IMR-90 (cell line): ENCODE measurements around the gene FAM89A. TPM values are rescaled to one million over a fixed set of nuclear protein-coding genes. Genes with fewer than 3 reads are reported as not detected.

ENCODE experiments used
- ATAC-seq: fragments of 200-7000 bp; cut with Tn5 transposase; 2 replicates; pipeline ENCODE4 v1.9.1; 2020; ENCODE audit warnings: low read depth, mild to moderate bottlenecking, moderate library complexity
- BruUV-seq: library from RNA; stranded (reverse); fragments of 400-500 nt; replicated peaks from 2 replicates; lab custom pipeline; 2021; lab: Mats Ljungman, UMichigan
- CTCF ChIA-PET: fragments of 300-600 bp; formaldehyde crosslinking; extraction: SDS; loops from one replicate; lab custom pipeline; 2021; ENCODE audit warnings: antibody characterized with exemption; lab: Yijun Ruan, JAX
- POLR2A ChIA-PET: fragments of 300-600 bp; sonication (Branson Sonifier 250); formaldehyde crosslinking; loops from one replicate; lab custom pipeline; 2022; ENCODE audit warnings: antibody characterized with exemption; ENCODE audit not compliant: unreplicated experiment; lab: Charles Lee
- DNase-seq: peaks from one replicate; pipeline ENCODE4 v3.0.0; 2013
- H2AFZ ChIP-seq: replicated peaks from 2 replicates; pipeline ENCODE3; 2013; ENCODE audit warnings: low read length, mild to moderate bottlenecking; ENCODE audit not compliant: poor library complexity
- H2AK5ac ChIP-seq: 2 replicates; pipeline ENCODE4 v1.6.1; 2013; ENCODE audit warnings: low read depth, low read length, inconsistent platforms
- H2AK9ac ChIP-seq: replicated peaks from 2 replicates; pipeline ENCODE3; 2013; ENCODE audit warnings: mild to moderate bottlenecking, low read depth, low read length, moderate library complexity; ENCODE audit not compliant: poor library complexity
- H2BK120ac ChIP-seq: 2 replicates; pipeline ENCODE4 v1.6.1; 2013; ENCODE audit warnings: low read depth, low read length, inconsistent platforms
- H2BK15ac ChIP-seq: 3 replicates; pipeline ENCODE4 v1.6.1; 2013; ENCODE audit warnings: low read depth, low read length, inconsistent platforms
- H2BK20ac ChIP-seq: 2 replicates; pipeline ENCODE4 v1.6.1; 2013; ENCODE audit warnings: low read depth, mild to moderate bottlenecking, inconsistent platforms, low read length, moderate library complexity
- H2BK5ac ChIP-seq: 2 replicates; pipeline ENCODE4 v1.6.1; 2013; ENCODE audit warnings: mild to moderate bottlenecking, low read depth, low read length, inconsistent platforms; ENCODE audit not compliant: poor library complexity, severe bottlenecking
- H3K14ac ChIP-seq: replicated peaks from 2 replicates; pipeline ENCODE4 v1.6.1; 2013; ENCODE audit warnings: low read depth, low read length, inconsistent platforms
- H3K18ac ChIP-seq: 2 replicates; pipeline ENCODE4 v1.6.1; 2013; ENCODE audit warnings: low read depth, low read length, control low read depth
- H3K23ac ChIP-seq: 2 replicates; pipeline ENCODE4 v1.6.1; 2013; ENCODE audit warnings: low read depth, low read length, inconsistent platforms
- H3K27ac ChIP-seq: 2 replicates; pipeline ENCODE4 v1.5.1; 2013; ENCODE audit warnings: mild to moderate bottlenecking, control low read depth, low read length; ENCODE audit not compliant: insufficient read depth
- H3K27me3 ChIP-seq: 2 replicates; pipeline ENCODE4 v1.6.1; 2013; ENCODE audit warnings: low read length; ENCODE audit not compliant: control insufficient read depth, insufficient read depth
- H3K36me3 ChIP-seq: 2 replicates; pipeline ENCODE4 v1.6.1; 2013; ENCODE audit warnings: low read length, mixed read lengths; ENCODE audit not compliant: control insufficient read depth, insufficient read depth
- H3K4ac ChIP-seq: 2 replicates; pipeline ENCODE4 v1.6.1; 2013; ENCODE audit warnings: low read depth, low read length, inconsistent platforms
- H3K4me1 ChIP-seq: 2 replicates; pipeline ENCODE4 v1.6.1; 2013; ENCODE audit warnings: low read length, mixed read lengths; ENCODE audit not compliant: control insufficient read depth, insufficient read depth
- H3K4me2 ChIP-seq: 2 replicates; pipeline ENCODE4 v1.6.1; 2013; ENCODE audit warnings: low read depth, mild to moderate bottlenecking, control low read depth, low read length, moderate library complexity
- H3K4me3 ChIP-seq: 2 replicates; pipeline ENCODE4 v1.5.1; 2013; ENCODE audit warnings: low read depth, mild to moderate bottlenecking, control low read depth, low read length, moderate library complexity; ENCODE audit not compliant: insufficient read depth
- H3K56ac ChIP-seq: 2 replicates; pipeline ENCODE4 v1.6.1; 2013; ENCODE audit warnings: low read length, inconsistent platforms; ENCODE audit not compliant: insufficient read depth; ENCODE audit errors: extremely low read depth
- H3K79me1 ChIP-seq, 2 experiments: 2 replicates each; pipeline ENCODE4 v1.6.1; 2013; ENCODE audit warnings: low read length in 2 of 2, inconsistent platforms in 1 of 2, low read depth in 1 of 2
- H3K9ac ChIP-seq: 2 replicates; pipeline ENCODE4 v1.6.1; 2013; ENCODE audit warnings: low read depth, low read length, control low read depth
- H3K9me1 ChIP-seq: 2 replicates; pipeline ENCODE4 v1.6.1; 2013; ENCODE audit warnings: low read length, inconsistent platforms; ENCODE audit not compliant: insufficient read depth
- H3K9me3 ChIP-seq: 2 replicates; pipeline ENCODE4 v1.6.1; 2013; ENCODE audit warnings: low read length; ENCODE audit not compliant: control insufficient read depth, insufficient read depth
- H4K20me1 ChIP-seq: 2 replicates; pipeline ENCODE4 v1.6.1; 2013; ENCODE audit warnings: low read length, inconsistent platforms; ENCODE audit not compliant: insufficient read depth
- H4K5ac ChIP-seq: 2 replicates; pipeline ENCODE4 v1.6.1; 2013; ENCODE audit warnings: mild to moderate bottlenecking, low read depth, low read length, control low read depth
- H4K8ac ChIP-seq, 2 experiments: 2 replicates each; pipeline ENCODE4 v1.6.1; 2013; ENCODE audit warnings: low read depth in 2 of 2, low read length in 2 of 2, control low read depth in 1 of 2, inconsistent platforms in 1 of 2
- H4K91ac ChIP-seq: 2 replicates; pipeline ENCODE4 v1.6.1; 2013; ENCODE audit warnings: low read depth, low read length, inconsistent platforms; ENCODE audit not compliant: insufficient read depth
- BHLHE40 ChIP-seq: fragments of 150-350 bp; IDR thresholded peaks from 2 replicates; pipeline ENCODE4 v1.6.1; 2016; ENCODE audit warnings: mild to moderate bottlenecking, low read depth, low read length
- CEBPB ChIP-seq: IDR thresholded peaks from 2 replicates; pipeline ENCODE4 v1.6.1; 2012; ENCODE audit warnings: low read depth, low read length, improper control_type of control experiment
- CHD1 ChIP-seq: IDR thresholded peaks from 2 replicates; pipeline ENCODE4 v1.6.1; 2012; ENCODE audit warnings: low read depth, low read length, improper control_type of control experiment
- ELK1 ChIP-seq: fragments of 150-350 bp; IDR thresholded peaks from 2 replicates; pipeline ENCODE4 v1.6.1; 2016; ENCODE audit warnings: low read depth, mild to moderate bottlenecking, low read length, moderate library complexity, borderline replicate concordance
- FOS ChIP-seq: fragments of 150-350 bp; IDR thresholded peaks from 2 replicates; pipeline ENCODE4 v1.6.1; 2016; ENCODE audit warnings: low read depth, low read length
- MAZ ChIP-seq: IDR thresholded peaks from 2 replicates; pipeline ENCODE4 v1.6.1; 2012; ENCODE audit warnings: low read depth, mild to moderate bottlenecking, low read length, improper control_type of control experiment, moderate library complexity, borderline replicate concordance
- MXI1 ChIP-seq: IDR thresholded peaks from 2 replicates; pipeline ENCODE4 v1.6.1; 2012; ENCODE audit warnings: low read depth, mild to moderate bottlenecking, low read length, moderate library complexity, borderline replicate concordance
- NFE2L2 ChIP-seq: fragments of 150-350 bp; IDR thresholded peaks from 2 replicates; pipeline ENCODE4 v1.6.1; 2016; ENCODE audit warnings: low read depth, mild to moderate bottlenecking, low read length
- POLR2A ChIP-seq: IDR thresholded peaks from 2 replicates; pipeline ENCODE4 v1.6.1; 2012; ENCODE audit warnings: mild to moderate bottlenecking, low read depth, low read length
- RAD21 ChIP-seq: IDR thresholded peaks from 2 replicates; pipeline ENCODE4 v1.6.1; 2012; ENCODE audit warnings: low read length, improper control_type of control experiment
- RCOR1 ChIP-seq: IDR thresholded peaks from 2 replicates; pipeline ENCODE4 v1.6.1; 2012; ENCODE audit warnings: mild to moderate bottlenecking, low read length, improper control_type of control experiment; ENCODE audit not compliant: insufficient replicate concordance
- RFX5 ChIP-seq: IDR thresholded peaks from 2 replicates; pipeline ENCODE4 v1.8.0; 2012; ENCODE audit warnings: low read depth, mild to moderate bottlenecking, low read length, moderate library complexity
- SMC3 ChIP-seq: fragments of 150-350 bp; IDR thresholded peaks from 2 replicates; pipeline ENCODE4 v1.6.1; 2016; ENCODE audit warnings: low read depth, mild to moderate bottlenecking, antibody characterized with exemption, low read length, moderate library complexity
- WGBS, 2 experiments: methylation state at CpG; one replicate each; pipeline versions ENCODE4 v1.1.5 to v1.1.7; 2013; ENCODE audit warnings: missing lambda C conversion rate in 2 of 2; ENCODE audit not compliant: insufficient read length in 1 of 2; ENCODE audit errors: extremely low coverage in 2 of 2; 5-methylcytosine and 5-hydroxymethylcytosine counted together
- dilution Hi-C: fragments of 300-500 bp; cut with HindIII; formaldehyde crosslinking; loops from one replicate; pipeline ENCODE4 v1.14.3; 2018; ENCODE audit warnings: low sequenced_read_pairs; ENCODE audit not compliant: unreplicated experiment
- in situ Hi-C: fragments of 300-500 bp; cut with MboI; formaldehyde crosslinking; loops from 3 replicates; pipeline ENCODE4 v1.14.3; 2019; ENCODE audit warnings: low sequenced_read_pairs, inconsistent platforms, mixed read lengths
- intact Hi-C: fragments of 100-400 bp; cut with micrococcal nuclease; formaldehyde crosslinking; loops from 2 replicates; pipeline ENCODE4 v1.10.0; 2022
- polyA plus RNA-seq, 3 experiments: library from polyadenylated mRNA; depleted of rRNA; stranded (reverse); fragments of >200 nt; gene quantifications; 2 replicates each; pipeline ENCODE4 v1.2.3, GENCODE V29; 2012; ENCODE audit warnings: low replicate concordance in 1 of 3
- total RNA-seq: library from RNA; depleted of rRNA; stranded (reverse); fragments of >200 nt; gene quantifications from 2 replicates; pipeline ENCODE4 v1.2.3, GENCODE V29; 2012
- TF ChIP-seq, protein P1 (sequence below): fragments of 150-350 bp; IDR thresholded peaks from 2 replicates; pipeline ENCODE4 v1.6.1; 2017; ENCODE audit warnings: mild to moderate bottlenecking, antibody characterized with exemption, low read length, low read depth

The FAM89A gene
- total and polyA plus RNA-seq, 2 of the 4 experiments (the other 2 are of a cell fraction): 6.8 to 8.1 TPM

DNA sequence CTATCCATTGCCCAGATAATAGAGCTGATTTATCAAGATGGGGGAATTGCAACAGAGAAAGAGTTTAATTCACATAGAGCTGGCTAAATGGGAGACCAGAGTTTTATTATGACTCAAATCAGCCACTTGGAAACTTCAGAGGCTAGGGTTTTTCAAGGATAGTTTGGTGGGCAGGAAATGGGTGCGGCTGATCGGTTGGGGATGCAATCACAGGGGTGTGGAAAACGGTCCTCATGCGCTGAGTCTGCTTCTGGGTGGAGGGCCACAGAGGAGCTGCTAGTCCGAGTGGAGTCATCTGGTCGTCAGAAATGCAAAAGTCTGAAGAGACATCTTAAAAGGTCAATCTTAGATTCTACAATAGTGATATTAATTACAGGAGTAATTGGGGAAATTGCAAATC lies 32.0 kb upstream of the FAM89A start:
- no peak overlapping the region for H2BK120ac ChIP-seq
- H3K4me1 ChIP-seq: no peaks in the 10 kb centered on the region; the same call in 1 of the 2 replicates
- no peak overlapping the region for H4K91ac ChIP-seq
- no peak overlapping the region for H2BK5ac ChIP-seq
- no peak overlapping the region for H3K4ac ChIP-seq
- H3K9me1 ChIP-seq: no peaks in the 10 kb centered on the region
- no peak overlapping the region for H2AK5ac ChIP-seq
- no peaks in the 10 kb centered on the region for H4K20me1 ChIP-seq
- dilution Hi-C loops (no loop called here), in situ Hi-C loops (no loop called here), intact Hi-C loops (no loop called here)
- no peaks in the 10 kb centered on the region for H3K9me3 ChIP-seq
- TF ChIP-seq, protein P1, sequence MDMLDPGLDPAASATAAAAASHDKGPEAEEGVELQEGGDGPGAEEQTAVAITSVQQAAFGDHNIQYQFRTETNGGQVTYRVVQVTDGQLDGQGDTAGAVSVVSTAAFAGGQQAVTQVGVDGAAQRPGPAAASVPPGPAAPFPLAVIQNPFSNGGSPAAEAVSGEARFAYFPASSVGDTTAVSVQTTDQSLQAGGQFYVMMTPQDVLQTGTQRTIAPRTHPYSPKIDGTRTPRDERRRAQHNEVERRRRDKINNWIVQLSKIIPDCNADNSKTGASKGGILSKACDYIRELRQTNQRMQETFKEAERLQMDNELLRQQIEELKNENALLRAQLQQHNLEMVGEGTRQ: no peak
- no peak for TF ChIP-seq MAZ
- no peak for TF ChIP-seq RFX5
- no peak for TF ChIP-seq RCOR1
- no peak for TF ChIP-seq POLR2A
- TF ChIP-seq FOS: no peak
- no peak for TF ChIP-seq ELK1
- TF ChIP-seq NFE2L2: no peak
- TF ChIP-seq BHLHE40: no peak
- TF ChIP-seq SMC3: no peak
- TF ChIP-seq CEBPB: no peak
- TF ChIP-seq CHD1: no peak
- no peak for TF ChIP-seq MXI1
- TF ChIP-seq RAD21: no peak
- no peak overlapping the region for H2BK15ac ChIP-seq
- no peak overlapping the region for H3K9ac ChIP-seq
- H3K23ac ChIP-seq: no peak overlapping the region
- H3K79me1 ChIP-seq: no peaks in the 10 kb centered on the region
- H3K27me3 ChIP-seq: peaks cover 6% of the 10 kb centered on the region
- no peak overlapping the region for H2BK20ac ChIP-seq
- no peaks in the 10 kb centered on the region for H3K36me3 ChIP-seq
- no peak overlapping the region for H3K27ac ChIP-seq
- CTCF ChIA-PET: interaction anchor here (0.7 kb wide), 1 partner anchor 1507 kb away, joined by 6 read pairs; no protein-coding TSS in a partner anchor
- ATAC-seq (no peak), DNase-seq (no peak)
- H3K18ac ChIP-seq: no peak overlapping the region
- no peak overlapping the region for H4K8ac ChIP-seq
- no peak overlapping the region for H2AK9ac ChIP-seq
- WGBS, 2 experiments: 76% methylated on average over 4 of the region's 6 CpGs; no CpG with 5 or more reads in 1 of the 2 experiments
- no peak overlapping the region for H2AFZ ChIP-seq
- no peak overlapping the region for H3K4me3 ChIP-seq
- H3K56ac ChIP-seq: no peak overlapping the region
- H3K14ac ChIP-seq: no peak overlapping the region
- H3K4me2 ChIP-seq: no peak overlapping the region
- POLR2A ChIA-PET: no interaction called here
- H4K5ac ChIP-seq: no peak overlapping the region
- no TSS peak for BruUV-seq
